DOHH2 (cell line): Measurements from ENCODE around the gene ZNF501.

Experiments
- EZH2phosphoT487 ChIP-seq: fragments of 200-600 bp; sonication (generic); IDR thresholded peaks from 2 replicates; pipeline ENCODE4 v1.6.1; 2017; ENCODE audit warnings: borderline replicate concordance, mild to moderate bottlenecking, antibody characterized with exemption, low read length, moderate library complexity, mixed read lengths
- TF ChIP-seq, protein P1 (sequence below): fragments of 200-600 bp; sonication (generic); IDR thresholded peaks from one replicate; pipeline ENCODE4 v1.5.1; 2014; ENCODE audit warnings: antibody characterized with exemption, mild to moderate bottlenecking, low read depth, low read length; ENCODE audit not compliant: poor library complexity, severe bottlenecking

DNA sequence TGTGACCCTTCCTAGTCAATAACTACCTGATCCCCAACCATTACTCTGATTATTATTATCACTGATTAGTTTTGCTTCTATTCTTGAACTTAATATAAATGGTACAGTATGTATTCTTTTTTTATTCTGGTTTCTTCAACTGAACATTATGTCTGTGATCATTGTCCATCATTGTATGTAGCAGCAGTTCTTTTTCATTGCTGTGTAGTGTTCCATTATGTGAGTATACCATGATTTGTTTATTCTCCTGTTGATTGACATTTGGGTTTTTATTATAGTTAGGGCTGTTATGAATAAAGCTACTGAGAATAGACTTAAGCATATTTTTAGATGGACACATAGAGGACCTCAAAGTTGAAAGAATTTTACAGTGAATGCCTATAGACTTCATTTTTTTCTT lies 34.8 kb downstream of the ZNF501 start:
- TF ChIP-seq, protein P1, sequence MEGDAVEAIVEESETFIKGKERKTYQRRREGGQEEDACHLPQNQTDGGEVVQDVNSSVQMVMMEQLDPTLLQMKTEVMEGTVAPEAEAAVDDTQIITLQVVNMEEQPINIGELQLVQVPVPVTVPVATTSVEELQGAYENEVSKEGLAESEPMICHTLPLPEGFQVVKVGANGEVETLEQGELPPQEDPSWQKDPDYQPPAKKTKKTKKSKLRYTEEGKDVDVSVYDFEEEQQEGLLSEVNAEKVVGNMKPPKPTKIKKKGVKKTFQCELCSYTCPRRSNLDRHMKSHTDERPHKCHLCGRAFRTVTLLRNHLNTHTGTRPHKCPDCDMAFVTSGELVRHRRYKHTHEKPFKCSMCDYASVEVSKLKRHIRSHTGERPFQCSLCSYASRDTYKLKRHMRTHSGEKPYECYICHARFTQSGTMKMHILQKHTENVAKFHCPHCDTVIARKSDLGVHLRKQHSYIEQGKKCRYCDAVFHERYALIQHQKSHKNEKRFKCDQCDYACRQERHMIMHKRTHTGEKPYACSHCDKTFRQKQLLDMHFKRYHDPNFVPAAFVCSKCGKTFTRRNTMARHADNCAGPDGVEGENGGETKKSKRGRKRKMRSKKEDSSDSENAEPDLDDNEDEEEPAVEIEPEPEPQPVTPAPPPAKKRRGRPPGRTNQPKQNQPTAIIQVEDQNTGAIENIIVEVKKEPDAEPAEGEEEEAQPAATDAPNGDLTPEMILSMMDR, result no peak
- no peak for TF ChIP-seq EZH2phosphoT487
